Spleen (tissue), 11 donors: Measurements from ENCODE around the gene NCK2. TPM values are rescaled to one million over a fixed set of nuclear protein-coding genes. Genes with fewer than 3 reads are reported as not detected.
A peak's percentile ranks its signal among the peaks of the same experiment; 100 is the strongest.

Experiments used
- DNase-seq: peaks from one replicate; pipeline ENCODE4 v3.0.0-alpha.2; 2020
- H3K27ac ChIP-seq, 8 donors: fragments of 200-600 bp; sonication (generic) in 7 of 8; 1 replicate in 4 of 8; 2 replicates in 4 of 8; pipeline versions ENCODE4 v1.5.0 to v1.8.0; 2016 to 2021; ENCODE audit warnings: inconsistent platforms in 4 of 8, mild to moderate bottlenecking in 4 of 8, moderate library complexity in 1 of 8
- H3K27me3 ChIP-seq, 7 donors: fragments of 200-600 bp; sonication (generic) in 6 of 7; replicated peaks in 1 of 7; 1 replicate in 4 of 7; 2 replicates in 3 of 7; pipeline versions ENCODE4 v1.5.0 to v1.8.0; 2016 to 2021; ENCODE audit warnings: inconsistent platforms in 3 of 7, mild to moderate bottlenecking in 1 of 7
- H3K36me3 ChIP-seq, 6 donors: fragments of 200-600 bp; sonication (generic) in 5 of 6; 1 replicate in 4 of 6; 2 replicates in 2 of 6; pipeline versions ENCODE4 v1.5.0 to v1.8.0; 2016 to 2021; ENCODE audit warnings: inconsistent platforms in 2 of 6
- H3K4me1 ChIP-seq, 6 donors: fragments of 200-600 bp; sonication (generic) in 5 of 6; 1 replicate in 3 of 6; 2 replicates in 3 of 6; pipeline versions ENCODE4 v1.5.0 to v1.8.0; 2016 to 2021; ENCODE audit warnings: inconsistent platforms in 3 of 6
- H3K4me3 ChIP-seq, 8 donors: fragments of 200-600 bp; sonication (generic) in 7 of 8; 1 replicate in 4 of 8; 2 replicates in 4 of 8; pipeline versions ENCODE4 v1.5.0 to v1.8.0; 2016 to 2021; ENCODE audit warnings: inconsistent platforms in 4 of 8, mild to moderate bottlenecking in 4 of 8, moderate library complexity in 2 of 8
- H3K9me3 ChIP-seq, 8 donors: fragments of 200-600 bp; sonication (generic) in 7 of 8; 1 replicate in 4 of 8; 2 replicates in 4 of 8; pipeline versions ENCODE4 v1.5.0 to v1.8.0; 2016 to 2021; ENCODE audit warnings: inconsistent platforms in 4 of 8
- POLR2A ChIP-seq, 3 donors: fragments of 450-650 bp; IDR thresholded peaks; one replicate each; pipeline ENCODE4 v1.5.1; 2017; ENCODE audit warnings: antibody characterized with exemption in 3 of 3, mild to moderate bottlenecking in 1 of 3
- POLR2AphosphoS5 ChIP-seq, 3 donors: sonication (generic); formaldehyde crosslinking; IDR thresholded peaks; one replicate each; pipeline ENCODE4 v1.5.1; 2017; ENCODE audit warnings: antibody characterized with exemption in 3 of 3
- whole genome bisulfite sequencing, 5 donors: extraction: QIAGEN DNeasy Blood & Tissue Kit in 3 of 5; methylation state at CpG; one replicate each; pipeline versions ENCODE4 v1.1.5 to v1.1.7; 2013 to 2018; 5-methylcytosine and 5-hydroxymethylcytosine counted together
- intact Hi-C: fragments of 100-400 bp; cut with DNase I; formaldehyde crosslinking; loops from one replicate; pipeline ENCODE4 v1.15.0; 2023; ENCODE audit warnings: low total_unique reads
- polyA plus RNA-seq, 3 donors: library from polyadenylated mRNA; stranded (reverse); fragments of 200-250 nt; gene quantifications; one replicate each; pipeline ENCODE4 v1.2.1, GENCODE V29; 2013
- total RNA-seq, 7 donors: library from RNA; depleted of rRNA in 3 of 7; stranded (reverse); fragments of >200 nt in 3 of 7; fragmentation: NEBNext Ultra II Directional in 4 of 7; extraction: Animal tissue kit (Norgen Biotek cat#: 25700) in 4 of 7; gene quantifications; one replicate each; pipeline versions ENCODE4 v1.1.0 to v1.2.1, GENCODE V29; 2016 to 2021
- TF ChIP-seq, protein P1 (sequence below), 11 experiments: fragments of 200-600 bp in 7 of 11; fragments of 450-650 bp in 4 of 11; sonication (generic) in 4 of 11; IDR thresholded peaks in 8 of 11; conservative IDR thresholded peaks in 3 of 11; 1 replicate in 7 of 11; 2 replicates in 4 of 11; pipeline versions ENCODE4 v1.4.0 to v1.8.0; 2016 to 2021; ENCODE audit warnings: antibody characterized with exemption in 11 of 11, inconsistent platforms in 4 of 11, mild to moderate bottlenecking in 1 of 11
- donor health status: healthy with polysubstance abuse.
- donor health status: DM: no; HTN: no; CAD: no; lungs with moderate emphysema.
- donor health status: DM: no; HTN: no; CAD: no.
- donor health status: Bipolar disorder and iron deficiency.
- donor health status: healthy.
- donor health status: DM: no; HTN: no; CAD: no.
- donor health status: DM: yes; HTN: yes; CAD: no.

Gene NCK2
- total and polyA plus RNA-seq, 10 donors: 21.5 to 106 (median 62.6) TPM

DNA sequence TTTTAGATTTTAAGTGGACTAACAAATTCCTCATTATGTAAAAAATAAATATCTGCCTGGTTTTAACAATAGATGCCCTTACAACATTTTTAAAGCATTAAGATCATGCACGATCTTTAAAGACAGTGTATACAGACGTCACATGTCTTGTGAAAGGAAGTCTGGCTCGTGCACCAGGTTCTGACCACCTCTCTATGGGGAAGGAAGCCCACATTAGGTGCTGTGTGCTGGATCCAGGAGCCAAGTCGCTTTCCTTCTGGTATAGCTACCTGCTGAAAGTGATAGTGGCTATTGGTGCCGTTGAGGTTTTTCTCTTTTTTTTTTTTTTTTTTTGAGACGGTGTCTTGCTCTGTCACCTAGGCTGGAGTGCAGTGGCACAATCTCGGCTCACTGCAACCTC is 116.5 kb downstream of the NCK2 start:
- no peak for DNase-seq
- Histone ChIP-seq H3K9me3 (no peaks in the 10 kb centered on the region), H3K27me3 (no peaks in the 10 kb centered on the region), H3K27ac (peak overlapping the region in 3 of 8 donors; percentile 18 to 67 (median 26)), H3K4me1 (peaks cover 17 to 100% (median 60%) of the 10 kb centered on the region in 6 donors), H3K4me3 (no peak overlapping the region), H3K36me3 (peaks cover 0 to 49% (median 0%) of the 10 kb centered on the region in 6 donors)
- WGBS, 5 donors: 38 to 50% (median 47%) methylated on average over 7 of the region's 7 CpGs
- intact Hi-C loops: no loop called here
- TF ChIP-seq, protein P1, sequence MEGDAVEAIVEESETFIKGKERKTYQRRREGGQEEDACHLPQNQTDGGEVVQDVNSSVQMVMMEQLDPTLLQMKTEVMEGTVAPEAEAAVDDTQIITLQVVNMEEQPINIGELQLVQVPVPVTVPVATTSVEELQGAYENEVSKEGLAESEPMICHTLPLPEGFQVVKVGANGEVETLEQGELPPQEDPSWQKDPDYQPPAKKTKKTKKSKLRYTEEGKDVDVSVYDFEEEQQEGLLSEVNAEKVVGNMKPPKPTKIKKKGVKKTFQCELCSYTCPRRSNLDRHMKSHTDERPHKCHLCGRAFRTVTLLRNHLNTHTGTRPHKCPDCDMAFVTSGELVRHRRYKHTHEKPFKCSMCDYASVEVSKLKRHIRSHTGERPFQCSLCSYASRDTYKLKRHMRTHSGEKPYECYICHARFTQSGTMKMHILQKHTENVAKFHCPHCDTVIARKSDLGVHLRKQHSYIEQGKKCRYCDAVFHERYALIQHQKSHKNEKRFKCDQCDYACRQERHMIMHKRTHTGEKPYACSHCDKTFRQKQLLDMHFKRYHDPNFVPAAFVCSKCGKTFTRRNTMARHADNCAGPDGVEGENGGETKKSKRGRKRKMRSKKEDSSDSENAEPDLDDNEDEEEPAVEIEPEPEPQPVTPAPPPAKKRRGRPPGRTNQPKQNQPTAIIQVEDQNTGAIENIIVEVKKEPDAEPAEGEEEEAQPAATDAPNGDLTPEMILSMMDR (IDR thresholded peaks at IDR 0.05 in 8 of 11, conservative IDR thresholded peaks at IDR 0.05 in 3 of 11): no peak
- no peak for TF ChIP-seq POLR2A (IDR thresholded peaks at IDR 0.05)
- TF ChIP-seq POLR2AphosphoS5 (IDR thresholded peaks at IDR 0.05): no peak

DNA sequence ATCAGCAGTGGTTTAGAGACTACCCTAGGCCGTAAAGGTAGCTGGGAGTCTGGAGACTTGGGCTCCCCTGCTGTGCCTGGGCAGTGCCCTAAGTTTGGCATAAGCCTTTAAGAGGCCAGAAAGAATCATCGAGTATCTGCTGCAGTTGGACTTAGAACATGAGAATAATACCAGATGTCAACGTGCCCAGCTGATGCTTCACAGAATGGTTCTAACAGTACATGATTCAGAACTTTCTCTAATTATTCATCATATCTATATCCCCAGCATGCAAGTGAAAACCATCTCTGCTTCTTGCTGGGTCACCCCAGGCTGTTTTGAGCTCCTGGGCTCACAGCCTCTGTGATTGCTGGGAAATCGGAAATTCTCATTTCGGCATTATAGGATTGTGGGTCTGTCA is 118.1 kb downstream of the NCK2 start:
- no peak overlapping the region for H3K4me3 ChIP-seq
- peaks cover 20 to 100% (median 67%) of the 10 kb centered on the region in 6 donors for H3K4me1 ChIP-seq
- 83 to 94% (median 85%) methylated on average over 5 of the region's 5 CpGs for WGBS, 5 donors
- no peaks in the 10 kb centered on the region for H3K27me3 ChIP-seq
- H3K36me3 ChIP-seq: peaks cover 0 to 38% (median 0%) of the 10 kb centered on the region in 6 donors
- intact Hi-C loops: no loop called here
- peak overlapping the region in 1 of 8 donors; percentile 5 for H3K27ac ChIP-seq
- no peak for DNase-seq
- TF ChIP-seq, protein P1 (IDR thresholded peaks at IDR 0.05 in 8 of 11, conservative IDR thresholded peaks at IDR 0.05 in 3 of 11): no peak
- no peak for TF ChIP-seq POLR2AphosphoS5 (IDR thresholded peaks at IDR 0.05)
- no peak for TF ChIP-seq POLR2A (IDR thresholded peaks at IDR 0.05)
- H3K9me3 ChIP-seq: no peaks in the 10 kb centered on the region

DNA sequence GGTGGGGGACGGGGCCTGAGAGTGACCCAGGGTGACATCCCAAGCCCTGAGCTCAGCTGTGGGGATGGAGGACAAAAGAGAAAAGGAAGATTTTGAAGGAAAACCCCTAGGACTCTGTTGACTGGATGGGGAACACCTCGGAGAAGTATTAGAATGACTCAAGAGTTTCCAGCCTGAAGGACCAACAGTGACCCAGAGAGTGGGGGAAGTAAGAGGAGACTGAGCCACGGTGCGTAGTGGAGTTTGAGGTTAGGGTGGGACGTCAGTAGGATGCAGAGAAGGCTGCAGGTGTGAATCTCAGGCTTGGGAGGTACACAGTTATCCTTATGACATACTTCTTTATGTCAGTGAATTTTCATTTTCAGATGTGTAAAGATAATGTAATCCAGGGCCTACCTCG is 119.5 kb downstream of the NCK2 start:
- Histone ChIP-seq H3K36me3 (peaks cover 0 to 40% (median 0%) of the 10 kb centered on the region in 6 donors), H3K27ac (peak overlapping the region in 4 of 8 donors; percentile 26 to 51 (median 41)), H3K4me1 (peaks cover 24 to 100% (median 69%) of the 10 kb centered on the region in 6 donors), H3K27me3 (no peaks in the 10 kb centered on the region), H3K9me3 (no peaks in the 10 kb centered on the region), H3K4me3 (no peak overlapping the region)
- DNase-seq: no peak
- intact Hi-C loops: no loop called here
- TF ChIP-seq, protein P1 (IDR thresholded peaks at IDR 0.05 in 8 of 11, conservative IDR thresholded peaks at IDR 0.05 in 3 of 11): no peak
- WGBS, 5 donors: 70 to 79% (median 75%) methylated on average over 6 of the region's 6 CpGs

DNA sequence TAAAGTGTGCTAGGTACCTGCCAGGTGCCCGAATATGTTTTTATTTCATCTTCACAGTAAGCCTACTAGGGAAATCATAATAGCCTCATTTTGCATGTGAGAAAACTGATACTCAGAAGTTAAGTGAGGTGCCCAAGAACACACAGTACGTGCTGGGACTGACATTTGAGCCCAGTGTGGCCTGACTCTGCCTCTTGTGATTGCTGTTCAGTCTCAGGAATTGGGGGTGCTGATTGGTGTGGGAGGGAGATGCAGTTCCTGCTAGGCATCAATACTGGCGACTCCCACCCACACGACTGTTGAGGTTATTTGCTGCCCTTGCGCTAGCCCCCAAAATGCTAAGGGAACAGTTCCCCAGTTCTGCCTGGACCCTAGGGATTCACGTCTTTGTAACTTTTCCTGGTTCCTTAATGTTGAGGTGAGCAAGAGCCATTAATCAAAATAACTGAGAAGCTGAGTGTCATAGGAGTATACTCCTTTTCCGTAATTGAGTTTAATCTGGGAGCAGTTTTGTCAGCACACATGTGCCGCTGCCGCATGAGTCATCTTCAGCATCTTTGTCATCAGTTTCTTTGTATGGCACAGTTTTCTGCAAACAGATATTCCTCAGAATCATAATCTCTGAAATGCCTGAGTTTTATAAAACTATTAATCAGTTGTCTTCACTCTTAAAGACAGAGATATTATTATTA is 120.7 kb downstream of the NCK2 start:
- WGBS, 5 donors: 77 to 89% (median 81%) methylated on average over 9 of the region's 9 CpGs
- H3K27ac ChIP-seq: peak overlapping the region in 4 of 8 donors; percentile 4 to 51 (median 17)

More for the DNA sequence above, 120.7 kb downstream of the NCK2 start:
- no peak for DNase-seq
- Histone ChIP-seq H3K4me3 (no peak overlapping the region), H3K27me3 (no peaks in the 10 kb centered on the region), H3K4me1 (peaks cover 29 to 100% (median 74%) of the 10 kb centered on the region in 6 donors), H3K9me3 (no peaks in the 10 kb centered on the region), H3K36me3 (peaks cover 0 to 40% (median 0%) of the 10 kb centered on the region in 6 donors)
- intact Hi-C loops: no loop called here
- TF ChIP-seq POLR2AphosphoS5 (IDR thresholded peaks at IDR 0.05) (no peak), POLR2A (IDR thresholded peaks at IDR 0.05) (no peak)
- TF ChIP-seq, protein P1 (IDR thresholded peaks at IDR 0.05 in 8 of 11, conservative IDR thresholded peaks at IDR 0.05 in 3 of 11): no peak
